PC-9 (cell line): ENCODE data around the gene MRPL53.
"Not testable (repeated sequence)": the region's sequence is repeated elsewhere in the genome, so short reads cannot be mapped to it uniquely, and the experiment has no call there.

ENCODE experiments used
- EZH2 ChIP-seq: fragments of 200-600 bp; sonication (generic); IDR thresholded peaks from 2 replicates; pipeline ENCODE4 v1.8.0; 2017; ENCODE audit warnings: antibody characterized with exemption, low read depth
- TF ChIP-seq, protein P1 (sequence below): fragments of 200-600 bp; sonication (generic); conservative IDR thresholded peaks from 2 replicates; pipeline ENCODE4 v1.6.1; 2017; ENCODE audit warnings: mixed run types, antibody characterized with exemption, mild to moderate bottlenecking, moderate library complexity

DNA sequence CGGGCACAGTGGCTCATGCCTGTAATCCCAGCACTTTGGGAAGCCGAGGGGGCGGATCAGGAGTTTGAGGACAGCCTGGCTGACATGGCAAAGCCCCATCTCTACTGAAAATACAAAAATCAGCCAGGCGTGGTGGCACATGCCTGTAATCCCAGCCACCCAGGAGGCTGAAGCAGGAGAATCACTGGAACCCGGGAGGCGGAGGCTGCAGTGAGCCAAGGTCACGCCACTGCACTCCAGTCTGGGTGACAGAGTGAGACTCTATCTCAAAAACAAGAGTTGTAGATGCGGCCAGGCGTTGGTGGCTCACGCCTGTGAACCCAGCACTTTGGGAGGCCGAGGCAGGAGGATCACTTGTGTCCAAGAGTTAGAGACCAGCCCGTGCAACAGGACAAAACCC, 1.7 kb downstream of the MRPL53 start:
- TF ChIP-seq, protein P1, sequence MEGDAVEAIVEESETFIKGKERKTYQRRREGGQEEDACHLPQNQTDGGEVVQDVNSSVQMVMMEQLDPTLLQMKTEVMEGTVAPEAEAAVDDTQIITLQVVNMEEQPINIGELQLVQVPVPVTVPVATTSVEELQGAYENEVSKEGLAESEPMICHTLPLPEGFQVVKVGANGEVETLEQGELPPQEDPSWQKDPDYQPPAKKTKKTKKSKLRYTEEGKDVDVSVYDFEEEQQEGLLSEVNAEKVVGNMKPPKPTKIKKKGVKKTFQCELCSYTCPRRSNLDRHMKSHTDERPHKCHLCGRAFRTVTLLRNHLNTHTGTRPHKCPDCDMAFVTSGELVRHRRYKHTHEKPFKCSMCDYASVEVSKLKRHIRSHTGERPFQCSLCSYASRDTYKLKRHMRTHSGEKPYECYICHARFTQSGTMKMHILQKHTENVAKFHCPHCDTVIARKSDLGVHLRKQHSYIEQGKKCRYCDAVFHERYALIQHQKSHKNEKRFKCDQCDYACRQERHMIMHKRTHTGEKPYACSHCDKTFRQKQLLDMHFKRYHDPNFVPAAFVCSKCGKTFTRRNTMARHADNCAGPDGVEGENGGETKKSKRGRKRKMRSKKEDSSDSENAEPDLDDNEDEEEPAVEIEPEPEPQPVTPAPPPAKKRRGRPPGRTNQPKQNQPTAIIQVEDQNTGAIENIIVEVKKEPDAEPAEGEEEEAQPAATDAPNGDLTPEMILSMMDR = not testable (repeated sequence)
- not testable (repeated sequence) for TF ChIP-seq EZH2
